SJCRH30 (cell line): ENCODE measurements around the gene SNCAIP. TPM values are rescaled to one million over a fixed set of nuclear protein-coding genes. Genes with fewer than 3 reads are reported as not detected.
A peak's percentile ranks its signal among the peaks of the same experiment; 100 is the strongest.

ENCODE experiments used
- DNase-seq, 2 experiments: peaks; one replicate each; pipeline ENCODE4 v3.0.0-alpha.2; 2015 to 2020
- H3K27ac ChIP-seq: fragments of 250-450 bp; sonication (Bioruptor Pico); 2 replicates; pipeline ENCODE4 v1.5.1; 2020; ENCODE audit warnings: mild to moderate bottlenecking, moderate library complexity
- H3K27me3 ChIP-seq: fragments of 250-450 bp; sonication (Bioruptor Pico); 2 replicates; pipeline ENCODE4 v1.5.1; 2020; ENCODE audit warnings: mild to moderate bottlenecking, moderate library complexity
- H3K36me3 ChIP-seq: fragments of 250-450 bp; sonication (Bioruptor Pico); 2 replicates; pipeline ENCODE4 v1.5.1; 2020; ENCODE audit warnings: mild to moderate bottlenecking, moderate library complexity
- H3K4me1 ChIP-seq: fragments of 250-450 bp; sonication (Bioruptor Pico); 2 replicates; pipeline ENCODE4 v1.5.1; 2020; ENCODE audit warnings: mild to moderate bottlenecking, moderate library complexity
- H3K4me3 ChIP-seq: fragments of 250-450 bp; sonication (Bioruptor Pico); 2 replicates; pipeline ENCODE4 v1.5.1; 2020; ENCODE audit warnings: mild to moderate bottlenecking, moderate library complexity
- H3K9me3 ChIP-seq: fragments of 250-450 bp; sonication (Bioruptor Pico); replicated peaks from 2 replicates; pipeline ENCODE4 v1.5.1; 2020; ENCODE audit warnings: mild to moderate bottlenecking, moderate library complexity
- total RNA-seq: library from RNA; depleted of rRNA; stranded (reverse); fragments of >200 nt; shearing (Covaris generic); gene quantifications from 2 replicates; pipeline ENCODE4 v1.2.3, GENCODE V29; 2014; rRNA removed

The SNCAIP gene
- 0.13 and 0.49 TPM in 2 replicates for total RNA-seq

GRCh38 chr5:122311961-122312590 lies at the start of gene SNCAIP:
TSS of gene SNCAIP (plus strand) at chr5:122312237. CDS start at chr5:122391135, 78,898 bp downstream.
- Histone ChIP-seq H3K4me1 (no peaks in the 10 kb centered on the region), H3K36me3 (no peaks in the 10 kb centered on the region), H3K4me3 (peak within 1 kb of the TSS; percentile 56), H3K9me3 (no peaks in the 10 kb centered on the region), H3K27ac (no peak within 1 kb of the TSS), H3K27me3 (peaks cover 11% of the 10 kb centered on the region; the same call in 1 of the 2 replicates)
- DNase-seq: peak; percentile 44 to 57

GRCh38 chr5:122263352-122264030 lies 48.5 kb upstream of the SNCAIP start:
- no peaks in the 10 kb centered on the region for H3K9me3 ChIP-seq
- no peak overlapping the region for H3K27ac ChIP-seq
- H3K4me3 ChIP-seq: no peak overlapping the region
- H3K27me3 ChIP-seq: no peaks in the 10 kb centered on the region
- DNase-seq: no peak
- H3K4me1 ChIP-seq: no peaks in the 10 kb centered on the region
- no peaks in the 10 kb centered on the region; the same call in 1 of the 2 replicates for H3K36me3 ChIP-seq

- H3K9me3 ChIP-seq: no peaks in the 10 kb centered on the region
- H3K27ac ChIP-seq: no peak overlapping the region
- no peaks in the 10 kb centered on the region; the same call in 1 of the 2 replicates for H3K36me3 ChIP-seq
- no peak overlapping the region for H3K4me3 ChIP-seq
- no peak for DNase-seq
- H3K27me3 ChIP-seq: no peaks in the 10 kb centered on the region
- no peaks in the 10 kb centered on the region for H3K4me1 ChIP-seq
These were observed 47.4 kb upstream of the SNCAIP start for GRCh38 chr5:122264610-122265009.

GRCh38 chr5:122267185-122267584 lies 44.9 kb upstream of the SNCAIP start:
- Histone ChIP-seq H3K36me3 (no peaks in the 10 kb centered on the region), H3K4me1 (no peaks in the 10 kb centered on the region), H3K27me3 (no peaks in the 10 kb centered on the region), H3K4me3 (no peak overlapping the region), H3K27ac (no peak overlapping the region), H3K9me3 (no peaks in the 10 kb centered on the region)
- DNase-seq: no peak

- H3K4me3 ChIP-seq: no peak overlapping the region
- H3K36me3 ChIP-seq: no peaks in the 10 kb centered on the region
- no peaks in the 10 kb centered on the region for H3K4me1 ChIP-seq
- no peak overlapping the region for H3K27ac ChIP-seq
- no peaks in the 10 kb centered on the region for H3K27me3 ChIP-seq
- DNase-seq: no peak
- no peaks in the 10 kb centered on the region for H3K9me3 ChIP-seq
These were observed 38.3 kb upstream of the SNCAIP start for GRCh38 chr5:122273696-122274095.

- DNase-seq: no peak
- H3K27me3 ChIP-seq: no peaks in the 10 kb centered on the region
- no peaks in the 10 kb centered on the region for H3K4me1 ChIP-seq
- H3K27ac ChIP-seq: no peak overlapping the region
- H3K4me3 ChIP-seq: no peak overlapping the region
- H3K36me3 ChIP-seq: no peaks in the 10 kb centered on the region
- H3K9me3 ChIP-seq: no peaks in the 10 kb centered on the region
These were observed 28.4 kb upstream of the SNCAIP start for GRCh38 chr5:122283592-122283991.

- DNase-seq: no peak
- H3K9me3 ChIP-seq: no peaks in the 10 kb centered on the region
- H3K4me1 ChIP-seq: no peaks in the 10 kb centered on the region
- no peak overlapping the region for H3K4me3 ChIP-seq
- H3K36me3 ChIP-seq: no peaks in the 10 kb centered on the region
- H3K27ac ChIP-seq: no peak overlapping the region
- H3K27me3 ChIP-seq: no peaks in the 10 kb centered on the region
These were observed 25.5 kb upstream of the SNCAIP start for GRCh38 chr5:122286541-122286940.

- Histone ChIP-seq H3K27ac (no peak overlapping the region), H3K27me3 (no peaks in the 10 kb centered on the region), H3K4me1 (no peaks in the 10 kb centered on the region), H3K36me3 (no peaks in the 10 kb centered on the region), H3K4me3 (no peak overlapping the region), H3K9me3 (no peaks in the 10 kb centered on the region)
- DNase-seq: no peak
These were observed 24.9 kb upstream of the SNCAIP start for GRCh38 chr5:122287101-122287500.

- Histone ChIP-seq H3K4me3 (no peak overlapping the region), H3K4me1 (no peaks in the 10 kb centered on the region), H3K27ac (no peak overlapping the region), H3K9me3 (no peaks in the 10 kb centered on the region), H3K36me3 (no peaks in the 10 kb centered on the region), H3K27me3 (no peaks in the 10 kb centered on the region; the same call in 1 of the 2 replicates)
- no peak for DNase-seq
These were observed 20.8 kb upstream of the SNCAIP start for GRCh38 chr5:122291000-122291901.

GRCh38 chr5:122292332-122292731 lies 19.7 kb upstream of the SNCAIP start:
- no peaks in the 10 kb centered on the region for H3K9me3 ChIP-seq
- no peaks in the 10 kb centered on the region for H3K4me1 ChIP-seq
- H3K27ac ChIP-seq: no peak overlapping the region
- H3K36me3 ChIP-seq: no peaks in the 10 kb centered on the region
- no peak overlapping the region for H3K4me3 ChIP-seq
- no peak for DNase-seq
- no peaks in the 10 kb centered on the region; the same call in 1 of the 2 replicates for H3K27me3 ChIP-seq

- Histone ChIP-seq H3K27ac (no peak overlapping the region), H3K9me3 (no peaks in the 10 kb centered on the region), H3K4me1 (no peaks in the 10 kb centered on the region), H3K27me3 (no peaks in the 10 kb centered on the region; the same call in 1 of the 2 replicates), H3K36me3 (no peaks in the 10 kb centered on the region), H3K4me3 (no peak overlapping the region)
- DNase-seq: peak in 1 of 2 experiments; percentile 46
These were observed 16.9 kb upstream of the SNCAIP start for GRCh38 chr5:122295138-122295537.

GRCh38 chr5:122296871-122297270 lies 15.2 kb upstream of the SNCAIP start:
- H3K36me3 ChIP-seq: no peaks in the 10 kb centered on the region
- no peak for DNase-seq
- H3K4me1 ChIP-seq: no peaks in the 10 kb centered on the region
- H3K4me3 ChIP-seq: no peak overlapping the region
- no peaks in the 10 kb centered on the region; the same call in 1 of the 2 replicates for H3K27me3 ChIP-seq
- no peak overlapping the region for H3K27ac ChIP-seq
- no peaks in the 10 kb centered on the region for H3K9me3 ChIP-seq

- H3K9me3 ChIP-seq: no peaks in the 10 kb centered on the region
- no peak overlapping the region for H3K4me3 ChIP-seq
- no peaks in the 10 kb centered on the region for H3K36me3 ChIP-seq
- no peaks in the 10 kb centered on the region; the same call in 1 of the 2 replicates for H3K27me3 ChIP-seq
- no peak for DNase-seq
- H3K27ac ChIP-seq: no peak overlapping the region
- H3K4me1 ChIP-seq: no peaks in the 10 kb centered on the region
These were observed 14.3 kb upstream of the SNCAIP start for GRCh38 chr5:122297587-122298298.

- H3K27me3 ChIP-seq: no peaks in the 10 kb centered on the region
- no peaks in the 10 kb centered on the region for H3K36me3 ChIP-seq
- H3K4me3 ChIP-seq: no peak overlapping the region
- H3K4me1 ChIP-seq: no peaks in the 10 kb centered on the region
- no peak for DNase-seq
- no peaks in the 10 kb centered on the region for H3K9me3 ChIP-seq
- H3K27ac ChIP-seq: no peak overlapping the region
These were observed 11.7 kb upstream of the SNCAIP start for GRCh38 chr5:122300374-122300773.
